ENCODE measurements around the gene TWNK. TPM values are rescaled to one million over a fixed set of nuclear protein-coding genes. Genes with fewer than 3 reads are reported as not detected.

Gene TWNK
- total and polyA plus RNA-seq, 2 donors (not counting 3 experiments of a cell fraction or from before 2014, with no cell fraction given), result 5.6 to 10.9 TPM

GRCh38 chr10:100972115-100972903 lies 15.0 kb upstream of the TWNK start:
- POLR2A ChIA-PET, result no interaction called here
- FAIRE-seq (no peak), DNase-seq (ENCODE audit: low read depth, low spot score) (no peak)
- TF ChIP-seq JUN (IDR thresholded peaks at IDR 0.05; ENCODE audit: borderline replicate concordance, insufficient read depth, insufficient read length, low read depth) (no peak), FOS (IDR thresholded peaks at IDR 0.05; ENCODE audit: borderline replicate concordance, insufficient read depth, low read length) (no peak), MYC (IDR thresholded peaks at IDR 0.05; ENCODE audit: low read depth, low read length) (no peak), GATA2 (IDR thresholded peaks at IDR 0.05; ENCODE audit: insufficient read depth, insufficient read length, low read depth, low read length) (no peak), EZH2 (IDR thresholded peaks at IDR 0.05; ENCODE audit: borderline replicate concordance, low read depth, low read length, severe bottlenecking) (no peak), MAX (IDR thresholded peaks at IDR 0.05; ENCODE audit: insufficient read depth, insufficient read length) (no peak), POLR2AphosphoS5 (IDR thresholded peaks at IDR 0.05; ENCODE audit: insufficient read depth, low read depth, low read length) (no peak), POLR2A (IDR thresholded peaks at IDR 0.05; ENCODE audit: low read depth, low read length) (no peak)
- TF ChIP-seq, protein P1, sequence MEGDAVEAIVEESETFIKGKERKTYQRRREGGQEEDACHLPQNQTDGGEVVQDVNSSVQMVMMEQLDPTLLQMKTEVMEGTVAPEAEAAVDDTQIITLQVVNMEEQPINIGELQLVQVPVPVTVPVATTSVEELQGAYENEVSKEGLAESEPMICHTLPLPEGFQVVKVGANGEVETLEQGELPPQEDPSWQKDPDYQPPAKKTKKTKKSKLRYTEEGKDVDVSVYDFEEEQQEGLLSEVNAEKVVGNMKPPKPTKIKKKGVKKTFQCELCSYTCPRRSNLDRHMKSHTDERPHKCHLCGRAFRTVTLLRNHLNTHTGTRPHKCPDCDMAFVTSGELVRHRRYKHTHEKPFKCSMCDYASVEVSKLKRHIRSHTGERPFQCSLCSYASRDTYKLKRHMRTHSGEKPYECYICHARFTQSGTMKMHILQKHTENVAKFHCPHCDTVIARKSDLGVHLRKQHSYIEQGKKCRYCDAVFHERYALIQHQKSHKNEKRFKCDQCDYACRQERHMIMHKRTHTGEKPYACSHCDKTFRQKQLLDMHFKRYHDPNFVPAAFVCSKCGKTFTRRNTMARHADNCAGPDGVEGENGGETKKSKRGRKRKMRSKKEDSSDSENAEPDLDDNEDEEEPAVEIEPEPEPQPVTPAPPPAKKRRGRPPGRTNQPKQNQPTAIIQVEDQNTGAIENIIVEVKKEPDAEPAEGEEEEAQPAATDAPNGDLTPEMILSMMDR (IDR thresholded peaks at IDR 0.05; ENCODE audit: extremely low read depth in 1 of 2, insufficient read depth in 1 of 2, low read depth in 1 of 2, low read length in 2 of 2), result no peak
- Histone ChIP-seq H3K4me2 (ENCODE audit: insufficient read depth, low read length) (no peak overlapping the region), H3K4me3 (replicated peaks in 1 of 3; ENCODE audit: insufficient read depth in 1 of 3, low read depth in 1 of 3, low read length in 3 of 3) (no peak overlapping the region), H3K4me1 (ENCODE audit: control insufficient read depth, extremely low read depth, insufficient read depth, low read length) (peaks cover 12% of the 10 kb centered on the region), H4K20me1 (replicated peaks; ENCODE audit: control insufficient read depth, extremely low read depth, insufficient read depth, low read length) (no peaks in the 10 kb centered on the region), H3K9ac (replicated peaks; ENCODE audit: extremely low read depth, insufficient read depth, low read length) (no peak overlapping the region), H3K9me3 (replicated peaks; ENCODE audit: control insufficient read depth, insufficient read depth, low read length) (no peaks in the 10 kb centered on the region), H2AFZ (ENCODE audit: low read depth, low read length) (no peak overlapping the region), H3K79me2 (ENCODE audit: control insufficient read depth, insufficient read depth, low read length) (no peaks in the 10 kb centered on the region), H3K9me1 (replicated peaks; ENCODE audit: control insufficient read depth, extremely low read depth, insufficient read depth, low read length) (no peaks in the 10 kb centered on the region), H3K27ac (ENCODE audit: insufficient read depth, low read depth, low read length) (no peak overlapping the region), H3K36me3 (ENCODE audit: control insufficient read depth in 2 of 2, extremely low read depth in 1 of 2, insufficient read depth in 2 of 2, low read length in 2 of 2) (no peaks in the 10 kb centered on the region), H3K27me3 (ENCODE audit: control insufficient read depth in 2 of 2, insufficient read depth in 2 of 2, low read length in 2 of 2) (no peaks in the 10 kb centered on the region)
- CTCF ChIA-PET, result interaction anchor here (2.1 kb wide), 1 partner anchor 42 kb away, joined by 9 read pairs; no protein-coding TSS in a partner anchor
- dilution Hi-C loops (cut with MboI; ENCODE audit: extremely low pct_ligation_motif_present, low sequenced_read_pairs) (no loop called here), intact Hi-C loops (cut with micrococcal nuclease) (no loop called here)
- no TSS peak for BruUV-seq (replicated peaks)
